H1 (cell line): ENCODE measurements around the gene ZNF302. TPM values are rescaled to one million over a fixed set of nuclear protein-coding genes. Genes with fewer than 3 reads are reported as not detected.

Experiments
- CTCF ChIA-PET: fragments of 300-600 bp; sonication (Branson Sonifier 250); formaldehyde crosslinking; loops from one replicate; lab custom pipeline; 2021; ENCODE audit not compliant: partially characterized antibody; lab: Charles Lee
- POLR2A ChIA-PET: fragments of 300-600 bp; sonication (Branson Sonifier 250); formaldehyde crosslinking; loops from one replicate; lab custom pipeline; 2021; ENCODE audit warnings: inconsistent platforms; ENCODE audit not compliant: partially characterized antibody; lab: Charles Lee
- DNase-seq, 2 experiments: peaks; one replicate each; pipeline versions ENCODE4 v3.0.0 to v3.0.0-alpha.2; 2010 to 2022; ENCODE audit warnings: low spot score in 2 of 2, low read depth in 1 of 2, mixed read lengths in 1 of 2
- FAIRE-seq: peaks from 2 replicates; lab custom pipeline; 2011; peaks lifted over from hg19 to GRCh38; lab: Jason Lieb, UNC
- H2AFZ ChIP-seq: 2 replicates; pipeline ENCODE4 v1.8.1; 2012; ENCODE audit warnings: low read length, inconsistent platforms
- H2AK5ac ChIP-seq: 2 replicates; pipeline ENCODE4 v1.6.1; 2013; ENCODE audit warnings: low read depth, low read length
- H2BK120ac ChIP-seq: replicated peaks from 2 replicates; pipeline ENCODE3; 2013; ENCODE audit warnings: low read depth, low read length, inconsistent platforms
- H2BK12ac ChIP-seq: 2 replicates; pipeline ENCODE4 v1.6.1; 2013; ENCODE audit warnings: low read depth, low read length
- H2BK15ac ChIP-seq: 2 replicates; pipeline ENCODE4 v1.6.1; 2013; ENCODE audit warnings: low read length
- H2BK20ac ChIP-seq: 2 replicates; pipeline ENCODE4 v1.6.1; 2013; ENCODE audit warnings: low read length
- H2BK5ac ChIP-seq: 2 replicates; pipeline ENCODE4 v1.6.1; 2013; ENCODE audit warnings: low read depth, low read length
- H3K14ac ChIP-seq: 2 replicates; pipeline ENCODE4 v1.6.1; 2013; ENCODE audit warnings: inconsistent platforms; ENCODE audit not compliant: insufficient read length
- H3K18ac ChIP-seq: 2 replicates; pipeline ENCODE4 v1.6.1; 2013; ENCODE audit warnings: low read length; ENCODE audit errors: extremely low read depth
- H3K23ac ChIP-seq: 2 replicates; pipeline ENCODE4 v1.6.1; 2013; ENCODE audit warnings: inconsistent platforms; ENCODE audit not compliant: insufficient read length
- H3K23me2 ChIP-seq: 2 replicates; pipeline ENCODE4 v1.6.1; 2013; ENCODE audit warnings: low read depth, low read length
- H3K27ac ChIP-seq: 2 replicates; pipeline ENCODE4 v1.6.1; 2011; ENCODE audit warnings: low read depth, low read length, inconsistent platforms
- H3K27me3 ChIP-seq, 4 experiments: replicated peaks in 1 of 4; 1 replicate in 1 of 4; 2 replicates in 3 of 4; pipeline versions ENCODE4 v1.6.1 to v1.8.1; 2011 to 2013; ENCODE audit warnings: low read length in 3 of 4, mild to moderate bottlenecking in 3 of 4, inconsistent platforms in 2 of 4, mixed read lengths in 2 of 4, moderate library complexity in 1 of 4; ENCODE audit not compliant: control insufficient read depth in 3 of 4, insufficient read depth in 3 of 4; ENCODE audit errors: extremely low read depth in 1 of 4
- H3K36me3 ChIP-seq, 4 experiments: 2 replicates each; pipeline versions ENCODE4 v1.6.1 to v1.8.1; 2011 to 2013; ENCODE audit warnings: mild to moderate bottlenecking in 4 of 4, low read length in 3 of 4, moderate library complexity in 2 of 4, control low read depth in 1 of 4, inconsistent platforms in 1 of 4; ENCODE audit not compliant: insufficient read depth in 4 of 4, control insufficient read depth in 2 of 4
- H3K4ac ChIP-seq: replicated peaks from 2 replicates; pipeline ENCODE3; 2013; ENCODE audit warnings: low read length, low read depth, mixed read lengths, inconsistent platforms; ENCODE audit not compliant: insufficient read length
- H3K4me1 ChIP-seq, 4 experiments: replicated peaks in 1 of 4; 1 replicate in 1 of 4; 2 replicates in 3 of 4; pipeline versions ENCODE4 v1.6.1 to v1.8.1; 2011 to 2013; ENCODE audit warnings: low read length in 3 of 4, inconsistent platforms in 2 of 4, mixed read lengths in 1 of 4; ENCODE audit not compliant: insufficient read depth in 4 of 4, control insufficient read depth in 3 of 4
- H3K4me2 ChIP-seq, 2 experiments: 2 replicates each; pipeline versions ENCODE4 v1.6.1 to v1.8.1; 2011 to 2013; ENCODE audit warnings: low read depth in 2 of 2, low read length in 2 of 2, control low read depth in 1 of 2, inconsistent platforms in 1 of 2, mild to moderate bottlenecking in 1 of 2; ENCODE audit not compliant: insufficient read depth in 1 of 2
- H3K4me3 ChIP-seq, 4 experiments: fragments of 200-600, 300-600 bp in 1 of 4; sonication (generic), shearing (Covaris generic), sonication (Bioruptor Twin) in 1 of 4; 2 replicates each; pipeline versions ENCODE4 v1.5.1 to v1.8.1; 2011 to 2016; ENCODE audit warnings: low read length in 4 of 4, low read depth in 3 of 4, control low read depth in 2 of 4, inconsistent platforms in 2 of 4, mild to moderate bottlenecking in 2 of 4, mixed read lengths in 1 of 4, moderate library complexity in 1 of 4; ENCODE audit not compliant: insufficient read depth in 2 of 4; ENCODE audit errors: extremely low read depth in 1 of 4
- H3K56ac ChIP-seq: replicated peaks from 2 replicates; pipeline ENCODE3; 2013; ENCODE audit warnings: low read depth, mild to moderate bottlenecking, mixed read lengths, low read length, inconsistent platforms; ENCODE audit not compliant: insufficient read length
- H3K79me1 ChIP-seq: 2 replicates; pipeline ENCODE4 v1.6.1; 2013; ENCODE audit warnings: low read depth, low read length, control low read depth
- H3K79me2 ChIP-seq, 2 experiments: 2 replicates each; pipeline versions ENCODE4 v1.6.1 to v1.8.1; 2012 to 2013; ENCODE audit warnings: low read length in 2 of 2, mild to moderate bottlenecking in 2 of 2, inconsistent platforms in 1 of 2; ENCODE audit not compliant: insufficient read depth in 2 of 2, control insufficient read depth in 1 of 2
- H3K9ac ChIP-seq, 4 experiments: replicated peaks in 1 of 4; 1 replicate in 1 of 4; 2 replicates in 3 of 4; pipeline versions ENCODE4 v1.6.1 to v1.8.1; 2011 to 2013; ENCODE audit warnings: low read depth in 3 of 4, low read length in 3 of 4, control low read depth in 2 of 4, mild to moderate bottlenecking in 2 of 4, moderate library complexity in 2 of 4, inconsistent platforms in 1 of 4; ENCODE audit errors: extremely low read depth in 1 of 4
- H3K9me3 ChIP-seq, 2 experiments: 2 replicates each; pipeline versions ENCODE4 v1.6.1 to v1.8.1; 2012 to 2013; ENCODE audit warnings: mild to moderate bottlenecking in 2 of 2, moderate library complexity in 2 of 2, control low read depth in 1 of 2, inconsistent platforms in 1 of 2, low read depth in 1 of 2, low read length in 1 of 2, mixed read lengths in 1 of 2; ENCODE audit not compliant: insufficient read depth in 2 of 2
- H4K20me1 ChIP-seq, 2 experiments: replicated peaks in 1 of 2; 2 replicates each; pipeline versions ENCODE3 to v1.8.1; 2011 to 2013; ENCODE audit warnings: inconsistent platforms in 2 of 2, low read length in 2 of 2, mild to moderate bottlenecking in 1 of 2; ENCODE audit not compliant: insufficient read depth in 2 of 2, control insufficient read depth in 1 of 2
- H4K5ac ChIP-seq: 2 replicates; pipeline ENCODE4 v1.6.1; 2013; ENCODE audit warnings: low read length, low read depth, mixed read lengths, inconsistent platforms; ENCODE audit not compliant: insufficient read length
- H4K8ac ChIP-seq: 2 replicates; pipeline ENCODE4 v1.8.0; 2013; ENCODE audit warnings: mild to moderate bottlenecking, moderate library complexity, low read length, inconsistent platforms; ENCODE audit not compliant: insufficient read depth; ENCODE audit errors: extremely low read depth
- H4K91ac ChIP-seq: replicated peaks from 2 replicates; pipeline ENCODE3; 2013; ENCODE audit warnings: low read length, mixed read lengths, inconsistent platforms; ENCODE audit not compliant: insufficient read length
- POLR2AphosphoS5 ChIP-seq: IDR thresholded peaks from 2 replicates; pipeline ENCODE4 v1.6.1; 2011; ENCODE audit warnings: low read depth, low read length
- RFX5 ChIP-seq: IDR thresholded peaks from 2 replicates; pipeline ENCODE4 v1.6.1; 2011; ENCODE audit warnings: low read depth, low read length, improper control_type of control experiment, borderline replicate concordance
- WGBS, 2 experiments: shearing (Covaris generic) in 1 of 2; methylation state at CpG; one replicate each; pipeline versions ENCODE4 v1.1.6 to v1.1.7; 2013 to 2015; ENCODE audit warnings: low lambda C conversion rate in 2 of 2, mixed read lengths in 2 of 2, inconsistent platforms in 1 of 2, low coverage in 1 of 2, missing lambda C conversion rate in 1 of 2; ENCODE audit not compliant: insufficient replicate concordance in 2 of 2, insufficient coverage in 1 of 2, insufficient read length in 1 of 2; ENCODE audit errors: extremely low coverage in 1 of 2, missing lambda C conversion rate in 1 of 2; 5-methylcytosine and 5-hydroxymethylcytosine counted together
- polyA plus RNA-seq, 7 experiments: library from polyadenylated mRNA; depleted of rRNA in 3 of 7; stranded (reverse) in 5 of 7; unstranded in 2 of 7; fragments of >200 nt in 5 of 7; fragments of 200-250 nt in 2 of 7; gene quantifications; 1 replicate in 5 of 7; 2 replicates in 1 of 7; 4 replicates in 1 of 7; pipeline versions ENCODE4 v1.2.1 to v1.2.3, GENCODE V29; 2011 to 2013; ENCODE audit warnings: missing spikeins in 2 of 7, mixed read lengths in 2 of 7
- total RNA-seq: library from RNA; stranded (reverse); fragmentation: NEBNext Ultra II Directional; extraction: Animal tissue kit (Norgen Biotek cat#: 25700); gene quantifications from 2 replicates; pipeline ENCODE4 v1.2.1, GENCODE V29; 2021

Gene ZNF302
- total and polyA plus RNA-seq, 2 of the 8 experiments (the other 6 are each of a cell fraction or from before 2014, with no cell fraction given): 9.1 to 20.4 TPM

DNA sequence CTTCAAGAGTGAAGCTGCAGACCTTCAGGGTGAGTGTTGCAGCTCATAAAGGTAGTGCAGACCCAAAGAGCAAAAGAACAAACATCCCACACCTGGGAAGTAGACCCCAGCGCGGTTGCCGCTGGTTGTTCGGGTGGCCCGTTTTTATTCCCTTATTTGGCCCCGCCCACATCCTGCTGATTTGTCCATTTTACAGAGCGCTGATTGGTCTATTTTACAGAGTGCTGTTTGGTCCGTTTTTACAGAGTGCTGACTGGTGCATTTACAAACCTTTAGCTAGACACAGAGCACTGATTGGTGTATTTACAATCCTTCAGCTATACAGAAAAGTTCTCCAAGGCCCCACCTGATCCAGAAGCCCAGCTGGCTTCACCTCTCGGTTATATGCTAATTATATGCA is 1.6 kb upstream of the ZNF302 start:
- Histone ChIP-seq H3K27me3 (peaks cover 0 to 2% (median 0%) of the 10 kb centered on the region in 4 experiments; a peak in 3 of 7 replicates), H2BK5ac (no peak overlapping the region), H4K20me1 (no peaks in the 10 kb centered on the region), H3K23ac (no peak overlapping the region), H3K4ac (no peak overlapping the region), H2AFZ (no peak overlapping the region), H4K91ac (no peak overlapping the region), H3K79me1 (no peaks in the 10 kb centered on the region; the same call in 1 of the 2 replicates), H3K56ac (no peak overlapping the region), H3K14ac (no peak overlapping the region), H3K27ac (no peak overlapping the region), H2AK5ac (no peak overlapping the region), H4K8ac (no peak overlapping the region), H2BK15ac (no peak overlapping the region), H3K36me3 (peaks cover 0 to 17% (median 6%) of the 10 kb centered on the region in 4 experiments; a peak in 5 of 8 replicates), H4K5ac (no peak overlapping the region), H3K23me2 (no peaks in the 10 kb centered on the region), H3K79me2 (peaks cover 0 to 7% of the 10 kb centered on the region in 2 experiments; a peak in 1 of 4 replicates), H3K9ac (no peak overlapping the region), H3K18ac (no peak overlapping the region), H3K4me2 (peak overlapping the region in 1 of 2 experiments; percentile 94; a peak in 1 of 4 replicates), H3K4me1 (peaks cover 0 to 3% (median 2%) of the 10 kb centered on the region in 4 experiments; a peak in 4 of 7 replicates), H2BK12ac (no peak overlapping the region), H2BK20ac (no peak overlapping the region), H3K4me3 (peak overlapping the region in 1 of 4 experiments; percentile 71; a peak in 1 of 8 replicates), H2BK120ac (no peak overlapping the region), H3K9me3 (no peaks in the 10 kb centered on the region; a peak in 1 of 4 replicates)
- POLR2A ChIA-PET: interaction anchor here (1.4 to 1.5 kb wide), 3 partner anchors 9 to 194 kb away, joined by 3 to 8 read pairs (median 4); partner anchors contain the start of gene WTIP
- FAIRE-seq (no peak), DNase-seq (no peak)
- 96% methylated on average over 9 of the region's 9 CpGs; no CpG with 5 or more reads in 1 of the 2 experiments for WGBS, 2 experiments
- TF ChIP-seq RFX5 (no peak), POLR2AphosphoS5 (no peak)
- CTCF ChIA-PET: interaction anchor here (1.4 to 1.9 kb wide), 2 partner anchors 13 to 37 kb away, joined by 3 to 11 read pairs; no protein-coding TSS in a partner anchor
